Measurements from ENCODE around the gene PLCH2. TPM values are rescaled to one million over a fixed set of nuclear protein-coding genes. Genes with fewer than 3 reads are reported as not detected.

Gene PLCH2
- total and polyA plus RNA-seq, 11 donors: 0.04 to 1.0 (median 0.35) TPM; not detected in 4

DNA sequence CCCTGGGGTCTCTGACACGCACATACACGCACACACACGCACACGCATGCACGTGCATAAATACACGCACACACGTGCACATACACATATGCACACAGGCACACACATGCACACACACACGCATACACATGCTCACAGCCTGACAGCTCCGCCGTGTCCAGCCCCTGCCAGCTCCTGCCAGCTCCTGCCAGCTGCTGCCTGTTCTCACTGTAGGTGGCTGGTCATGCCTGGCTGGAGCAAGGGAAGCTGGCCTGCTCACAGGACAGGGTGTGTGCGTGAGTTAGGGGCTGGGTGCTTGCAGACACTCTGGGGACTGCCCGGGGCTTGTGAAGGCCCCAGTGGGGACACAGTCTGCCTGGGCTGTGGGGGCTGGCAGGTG is 4.9 kb downstream of the PLCH2 start:
- H3K4me3 ChIP-seq: no peak overlapping the region
- no peaks in the 10 kb centered on the region for H3K9me3 ChIP-seq
- H3K27ac ChIP-seq: no peak overlapping the region
- TF ChIP-seq, protein P1, sequence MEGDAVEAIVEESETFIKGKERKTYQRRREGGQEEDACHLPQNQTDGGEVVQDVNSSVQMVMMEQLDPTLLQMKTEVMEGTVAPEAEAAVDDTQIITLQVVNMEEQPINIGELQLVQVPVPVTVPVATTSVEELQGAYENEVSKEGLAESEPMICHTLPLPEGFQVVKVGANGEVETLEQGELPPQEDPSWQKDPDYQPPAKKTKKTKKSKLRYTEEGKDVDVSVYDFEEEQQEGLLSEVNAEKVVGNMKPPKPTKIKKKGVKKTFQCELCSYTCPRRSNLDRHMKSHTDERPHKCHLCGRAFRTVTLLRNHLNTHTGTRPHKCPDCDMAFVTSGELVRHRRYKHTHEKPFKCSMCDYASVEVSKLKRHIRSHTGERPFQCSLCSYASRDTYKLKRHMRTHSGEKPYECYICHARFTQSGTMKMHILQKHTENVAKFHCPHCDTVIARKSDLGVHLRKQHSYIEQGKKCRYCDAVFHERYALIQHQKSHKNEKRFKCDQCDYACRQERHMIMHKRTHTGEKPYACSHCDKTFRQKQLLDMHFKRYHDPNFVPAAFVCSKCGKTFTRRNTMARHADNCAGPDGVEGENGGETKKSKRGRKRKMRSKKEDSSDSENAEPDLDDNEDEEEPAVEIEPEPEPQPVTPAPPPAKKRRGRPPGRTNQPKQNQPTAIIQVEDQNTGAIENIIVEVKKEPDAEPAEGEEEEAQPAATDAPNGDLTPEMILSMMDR (IDR thresholded peaks at IDR 0.05): no peak
- no peak for TF ChIP-seq POLR2A (IDR thresholded peaks at IDR 0.05)
- H3K27me3 ChIP-seq: peaks cover 0 to 17% (median 0%) of the 10 kb centered on the region in 9 donors
- ATAC-seq (no peak), DNase-seq (no peak)
- H3K36me3 ChIP-seq: no peaks in the 10 kb centered on the region
- H3K4me1 ChIP-seq: no peaks in the 10 kb centered on the region
- 86 to 93% (median 88%) methylated on average over 10 to 12 of the region's 12 CpGs for WGBS, 4 donors
- intact Hi-C loops (cut with DNase I): no loop called here

DNA sequence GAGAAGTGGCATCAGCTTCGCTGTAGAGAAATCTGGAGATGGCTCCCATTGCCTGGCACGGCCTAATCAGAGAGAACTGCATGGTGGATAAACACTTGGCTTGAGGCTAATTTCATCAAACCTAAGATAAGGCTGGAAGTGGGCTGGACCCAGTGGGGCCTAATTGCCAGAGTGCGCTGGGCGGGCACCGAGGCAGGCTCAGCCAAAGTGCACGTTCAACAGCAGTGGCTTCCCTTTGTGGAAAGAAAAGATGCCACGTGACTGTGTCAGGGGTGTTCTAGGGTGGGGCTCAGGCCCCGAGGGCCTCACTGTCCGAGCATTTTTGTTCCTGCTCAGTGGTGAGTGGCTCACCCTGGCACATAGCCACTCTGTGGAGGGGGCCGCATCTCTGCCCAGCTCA is 5.8 kb downstream of the PLCH2 start:
- Histone ChIP-seq H3K4me1 (no peaks in the 10 kb centered on the region), H3K4me3 (no peak overlapping the region), H3K27me3 (peaks cover 0 to 9% (median 0%) of the 10 kb centered on the region in 9 donors), H3K9me3 (no peaks in the 10 kb centered on the region), H3K27ac (no peak overlapping the region), H3K36me3 (no peaks in the 10 kb centered on the region)
- ATAC-seq (peak in 1 of 4 donors; percentile 5), DNase-seq (no peak)
- intact Hi-C loops (cut with DNase I): no loop called here
- TF ChIP-seq, protein P1 (IDR thresholded peaks at IDR 0.05): no peak
- no peak for TF ChIP-seq POLR2A (IDR thresholded peaks at IDR 0.05)
- 66 to 76% (median 72%) methylated on average over 8 to 10 of the region's 10 CpGs for WGBS, 4 donors

DNA sequence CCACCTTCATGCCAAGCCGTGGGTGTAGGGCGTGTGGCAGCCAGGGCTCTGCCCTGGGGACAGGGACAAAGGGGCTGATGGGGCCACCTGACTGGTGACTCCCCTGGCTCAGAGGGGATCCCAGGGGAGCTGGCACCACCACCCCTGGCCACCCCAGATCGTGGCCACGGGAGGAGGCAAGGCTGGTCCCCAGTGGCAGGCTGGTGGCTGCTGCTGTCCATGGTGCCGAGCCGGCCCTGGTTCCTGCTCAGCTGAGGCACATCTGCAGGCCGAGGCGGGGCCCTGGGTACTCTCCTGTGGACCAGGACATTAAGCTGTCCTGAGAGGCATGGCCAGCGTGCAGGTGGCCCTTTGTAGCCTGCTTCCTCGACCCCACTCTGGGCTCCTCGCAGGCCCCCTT is 6.5 kb downstream of the PLCH2 start:
- no peak for TF ChIP-seq POLR2A (IDR thresholded peaks at IDR 0.05)
- TF ChIP-seq, protein P1 (IDR thresholded peaks at IDR 0.05): no peak
- Histone ChIP-seq H3K9me3 (no peaks in the 10 kb centered on the region), H3K4me1 (no peaks in the 10 kb centered on the region), H3K27me3 (peaks cover 0 to 6% (median 0%) of the 10 kb centered on the region in 9 donors), H3K36me3 (no peaks in the 10 kb centered on the region), H3K27ac (no peak overlapping the region), H3K4me3 (no peak overlapping the region)
- DNase-seq (no peak), ATAC-seq (no peak)
- intact Hi-C loops (cut with DNase I): no loop called here
- WGBS, 4 donors: 64 to 73% (median 68%) methylated on average over 4 to 11 of the region's 11 CpGs

DNA sequence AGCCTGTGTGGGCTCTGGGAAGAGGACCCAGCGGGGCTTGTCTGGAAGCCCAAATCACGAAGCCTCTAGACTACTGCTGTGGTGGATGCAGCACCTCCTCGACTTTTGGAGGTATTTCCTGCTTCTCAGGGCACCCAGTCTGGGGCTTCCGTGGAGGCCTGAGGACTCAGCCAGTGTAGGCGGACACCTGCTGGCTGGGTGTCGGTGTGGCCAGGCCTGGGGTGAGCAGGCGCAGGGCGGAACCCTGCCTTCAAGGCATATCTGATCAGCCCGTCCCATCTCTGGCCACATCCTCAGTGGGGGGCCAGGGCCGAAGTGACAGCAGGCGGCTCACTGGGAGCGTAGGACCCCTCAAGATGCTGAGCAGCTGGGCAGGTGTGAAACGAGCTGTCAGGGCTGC is 6.9 kb downstream of the PLCH2 start:
- no peak overlapping the region for H3K4me3 ChIP-seq
- TF ChIP-seq, protein P1 (IDR thresholded peaks at IDR 0.05): no peak
- TF ChIP-seq POLR2A (IDR thresholded peaks at IDR 0.05): no peak
- no peaks in the 10 kb centered on the region for H3K4me1 ChIP-seq
- WGBS, 4 donors: 74 to 77% (median 76%) methylated on average over 10 to 13 of the region's 13 CpGs
- peaks cover 0 to 2% (median 0%) of the 10 kb centered on the region in 12 donors for H3K9me3 ChIP-seq
- H3K36me3 ChIP-seq: no peaks in the 10 kb centered on the region
- intact Hi-C loops (cut with DNase I): no loop called here
- peaks cover 0 to 3% (median 0%) of the 10 kb centered on the region in 9 donors for H3K27me3 ChIP-seq
- ATAC-seq (no peak), DNase-seq (no peak)
- no peak overlapping the region for H3K27ac ChIP-seq
